ENCODE results near the gene ITGA6.

Gene ITGA6

GRCh38 chr2:172438741-172439508 lies 11.5 kb downstream of the ITGA6 start:
- in situ Hi-C loops (cut with HindIII; ENCODE audit: low sequenced_read_pairs): loop anchor here (10.0 kb wide), 1 partner anchor 264 kb away; no protein-coding TSS in a partner anchor

- in situ Hi-C loops (cut with HindIII; ENCODE audit: low sequenced_read_pairs): loop anchor here (10.0 kb wide), 1 partner anchor 265 kb away; no protein-coding TSS in a partner anchor
Measured at GRCh38 chr2:172439509-172439860, 12.1 kb downstream of the ITGA6 start.

- in situ Hi-C loops (cut with HindIII; ENCODE audit: low sequenced_read_pairs): loop anchor here (10.0 kb wide), 1 partner anchor 265 kb away; no protein-coding TSS in a partner anchor
Measured at GRCh38 chr2:172439911-172440310, 12.5 kb downstream of the ITGA6 start.

- in situ Hi-C loops (cut with HindIII; ENCODE audit: low sequenced_read_pairs): no loop called here
Measured at GRCh38 chr2:172440795-172441194, 13.4 kb downstream of the ITGA6 start.

- in situ Hi-C loops (cut with HindIII; ENCODE audit: low sequenced_read_pairs): no loop called here
Measured at GRCh38 chr2:172442072-172442895, 14.9 kb downstream of the ITGA6 start.

- in situ Hi-C loops (cut with HindIII; ENCODE audit: low sequenced_read_pairs): no loop called here
Measured at GRCh38 chr2:172445851-172446250, 18.5 kb downstream of the ITGA6 start.

- in situ Hi-C loops (cut with HindIII; ENCODE audit: low sequenced_read_pairs): no loop called here
Measured at GRCh38 chr2:172446474-172447063, 19.2 kb downstream of the ITGA6 start.

- in situ Hi-C loops (cut with HindIII; ENCODE audit: low sequenced_read_pairs): no loop called here
Measured at GRCh38 chr2:172447811-172448493, 20.6 kb downstream of the ITGA6 start.

- in situ Hi-C loops (cut with HindIII; ENCODE audit: low sequenced_read_pairs): no loop called here
Measured at GRCh38 chr2:172448544-172449267, 21.3 kb downstream of the ITGA6 start.

- in situ Hi-C loops (cut with HindIII; ENCODE audit: low sequenced_read_pairs): no loop called here
Measured at GRCh38 chr2:172449911-172450550, 22.6 kb downstream of the ITGA6 start.

GRCh38 chr2:172451923-172452322 lies 24.5 kb downstream of the ITGA6 start:
- in situ Hi-C loops (cut with HindIII; ENCODE audit: low sequenced_read_pairs): no loop called here

GRCh38 chr2:172452845-172453244 lies 25.5 kb downstream of the ITGA6 start:
- in situ Hi-C loops (cut with HindIII; ENCODE audit: low sequenced_read_pairs): no loop called here

GRCh38 chr2:172454404-172455120 lies 27.2 kb downstream of the ITGA6 start:
- in situ Hi-C loops (cut with HindIII; ENCODE audit: low sequenced_read_pairs): loop anchor here (5.0 kb wide), 1 partner anchor 97 kb away; no protein-coding TSS in a partner anchor

GRCh38 chr2:172455121-172455515 lies 27.7 kb downstream of the ITGA6 start:
- in situ Hi-C loops (cut with HindIII; ENCODE audit: low sequenced_read_pairs): loop anchor here (5.0 kb wide), 1 partner anchor 98 kb away; no protein-coding TSS in a partner anchor

- in situ Hi-C loops (cut with HindIII; ENCODE audit: low sequenced_read_pairs): loop anchor here (5.0 kb wide), 1 partner anchor 99 kb away; no protein-coding TSS in a partner anchor
Measured at GRCh38 chr2:172456002-172456401, 28.6 kb downstream of the ITGA6 start.

- in situ Hi-C loops (cut with HindIII; ENCODE audit: low sequenced_read_pairs): loop anchor here (5.0 kb wide), 1 partner anchor 100 kb away; no protein-coding TSS in a partner anchor
Measured at GRCh38 chr2:172457536-172457935, 30.1 kb downstream of the ITGA6 start.

GRCh38 chr2:172458561-172459124 lies 31.3 kb downstream of the ITGA6 start:
- in situ Hi-C loops (cut with HindIII; ENCODE audit: low sequenced_read_pairs): loop anchor here (5.0 kb wide), 1 partner anchor 101 kb away; no protein-coding TSS in a partner anchor

GRCh38 chr2:172460780-172461201 lies 33.4 kb downstream of the ITGA6 start:
- in situ Hi-C loops (cut with HindIII; ENCODE audit: low sequenced_read_pairs): no loop called here
